Smooth muscle cell of the brain vasculature (primary cell): ENCODE measurements around the gene WDR59.
A peak's percentile ranks its signal among the peaks of the same experiment; 100 is the strongest.
"Not testable (repeated sequence)": the region's sequence is repeated elsewhere in the genome, so short reads cannot be mapped to it uniquely, and the experiment has no call there.

Experiments used
- DNase-seq: peaks from one replicate; pipeline ENCODE4 v3.0.0-alpha.2; 2012; ENCODE audit warnings: low read depth, low spot score

The WDR59 gene, protein sequence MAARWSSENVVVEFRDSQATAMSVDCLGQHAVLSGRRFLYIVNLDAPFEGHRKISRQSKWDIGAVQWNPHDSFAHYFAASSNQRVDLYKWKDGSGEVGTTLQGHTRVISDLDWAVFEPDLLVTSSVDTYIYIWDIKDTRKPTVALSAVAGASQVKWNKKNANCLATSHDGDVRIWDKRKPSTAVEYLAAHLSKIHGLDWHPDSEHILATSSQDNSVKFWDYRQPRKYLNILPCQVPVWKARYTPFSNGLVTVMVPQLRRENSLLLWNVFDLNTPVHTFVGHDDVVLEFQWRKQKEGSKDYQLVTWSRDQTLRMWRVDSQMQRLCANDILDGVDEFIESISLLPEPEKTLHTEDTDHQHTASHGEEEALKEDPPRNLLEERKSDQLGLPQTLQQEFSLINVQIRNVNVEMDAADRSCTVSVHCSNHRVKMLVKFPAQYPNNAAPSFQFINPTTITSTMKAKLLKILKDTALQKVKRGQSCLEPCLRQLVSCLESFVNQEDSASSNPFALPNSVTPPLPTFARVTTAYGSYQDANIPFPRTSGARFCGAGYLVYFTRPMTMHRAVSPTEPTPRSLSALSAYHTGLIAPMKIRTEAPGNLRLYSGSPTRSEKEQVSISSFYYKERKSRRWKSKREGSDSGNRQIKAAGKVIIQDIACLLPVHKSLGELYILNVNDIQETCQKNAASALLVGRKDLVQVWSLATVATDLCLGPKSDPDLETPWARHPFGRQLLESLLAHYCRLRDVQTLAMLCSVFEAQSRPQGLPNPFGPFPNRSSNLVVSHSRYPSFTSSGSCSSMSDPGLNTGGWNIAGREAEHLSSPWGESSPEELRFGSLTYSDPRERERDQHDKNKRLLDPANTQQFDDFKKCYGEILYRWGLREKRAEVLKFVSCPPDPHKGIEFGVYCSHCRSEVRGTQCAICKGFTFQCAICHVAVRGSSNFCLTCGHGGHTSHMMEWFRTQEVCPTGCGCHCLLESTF

DNA sequence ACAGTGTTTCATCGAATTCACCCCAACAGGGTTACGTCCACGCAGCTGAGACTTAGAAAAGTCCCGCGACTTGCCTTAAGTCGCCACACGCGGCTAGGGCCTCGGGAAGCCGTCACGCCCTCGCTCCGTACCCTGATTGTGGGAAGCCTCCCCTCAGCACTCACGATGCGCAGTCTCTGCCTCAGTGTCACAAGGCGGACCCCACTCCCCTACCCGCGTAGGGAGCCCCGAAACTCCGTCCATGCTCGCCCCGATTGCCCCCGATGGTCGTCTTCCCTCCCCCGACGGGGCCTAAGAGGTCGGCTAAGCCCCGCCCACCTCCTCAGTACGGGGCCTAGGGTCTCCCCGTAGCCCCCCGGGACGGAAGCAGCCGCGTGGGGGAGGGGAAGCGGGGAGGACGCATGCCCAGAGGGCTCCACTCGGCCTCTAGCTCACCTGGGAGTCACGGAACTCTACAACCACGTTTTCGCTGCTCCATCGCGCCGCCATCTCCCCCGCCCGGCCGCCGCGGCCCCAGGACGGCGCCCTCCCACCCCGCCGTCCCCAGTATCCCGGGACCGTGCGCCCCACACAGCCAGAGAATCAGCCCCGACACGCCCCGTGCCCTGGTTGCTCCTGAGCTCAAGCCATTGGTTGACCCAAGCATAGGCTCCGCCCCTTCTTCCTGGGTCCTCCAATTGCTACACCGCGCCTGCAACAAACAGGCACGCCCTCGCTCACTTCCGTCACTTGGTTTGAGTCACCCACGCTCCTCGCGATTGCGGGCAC is at the start of gene WDR59:
Gene WDR59 (minus strand): TSS at position 595 of the 768 bp plus-strand sequence. CDS start 106 bp downstream, at position 489.
- DNase-seq = peak; percentile 99

DNA sequence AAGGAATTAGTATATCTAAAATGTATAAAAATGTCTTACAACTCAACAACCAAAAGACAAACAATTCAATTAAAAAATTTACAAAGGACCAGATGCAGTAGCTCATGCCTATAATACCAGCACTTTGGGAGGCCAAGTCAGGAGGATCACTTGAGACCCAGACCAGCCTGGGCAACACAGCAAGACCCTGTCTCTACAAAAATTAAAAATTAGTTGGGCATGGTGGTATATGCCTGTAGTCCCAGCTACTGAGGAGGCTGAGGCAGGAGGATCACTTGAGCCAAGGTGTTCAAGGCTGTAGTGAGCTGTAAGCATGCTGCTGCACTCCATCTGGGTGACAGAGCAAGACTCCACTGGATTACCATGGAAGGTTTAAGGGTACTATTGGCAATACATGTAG is 47.7 kb upstream of the WDR59 start:
- DNase-seq = no peak

DNA sequence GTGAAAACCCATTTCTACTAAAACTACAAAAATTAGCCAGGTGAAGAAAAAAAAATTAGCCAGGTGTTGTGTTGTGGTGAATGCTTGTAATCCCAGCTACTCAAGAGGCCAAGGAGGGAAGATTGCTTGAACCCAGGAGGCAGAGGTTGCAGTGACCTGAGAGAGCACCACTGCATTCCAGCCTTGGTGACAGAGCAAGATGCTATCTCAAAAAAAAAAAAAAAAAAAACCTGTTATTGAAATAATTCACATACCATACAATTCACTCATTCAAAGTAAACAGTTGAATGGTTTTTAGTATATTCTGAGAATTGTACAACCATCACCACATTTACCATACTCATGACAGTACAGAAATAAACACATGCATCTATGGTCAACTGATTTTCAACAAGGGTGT is 44.9 kb upstream of the WDR59 start:
- DNase-seq = no peak

DNA sequence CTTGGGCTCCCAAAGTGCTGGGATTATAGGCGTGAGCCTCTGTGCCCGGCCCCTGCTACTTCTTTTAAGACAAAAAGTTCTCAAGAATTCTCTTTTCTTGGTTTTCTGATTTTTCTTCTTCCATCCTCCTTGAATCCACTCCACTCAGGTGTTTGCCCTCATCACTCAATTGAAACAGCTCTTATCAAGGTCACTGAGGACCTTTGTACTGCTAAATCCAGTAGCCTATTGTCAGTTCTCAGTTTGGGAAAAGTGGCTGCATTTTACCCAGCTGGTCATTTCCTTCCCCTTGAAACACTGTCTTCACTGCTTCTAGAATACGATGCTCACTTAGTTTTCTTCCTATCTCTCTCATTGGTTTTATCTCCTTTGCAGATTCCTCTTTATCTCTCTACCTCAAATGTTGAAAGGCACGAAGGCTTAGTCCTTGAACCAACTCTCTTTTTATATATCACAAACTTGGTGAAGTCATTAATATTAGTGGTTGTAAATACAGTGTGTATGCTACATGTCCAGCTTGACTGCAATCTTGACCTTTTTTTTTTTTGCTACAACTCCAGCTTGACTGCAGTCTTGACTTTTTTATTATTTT is 43.7 kb upstream of the WDR59 start:
- DNase-seq = no peak

DNA sequence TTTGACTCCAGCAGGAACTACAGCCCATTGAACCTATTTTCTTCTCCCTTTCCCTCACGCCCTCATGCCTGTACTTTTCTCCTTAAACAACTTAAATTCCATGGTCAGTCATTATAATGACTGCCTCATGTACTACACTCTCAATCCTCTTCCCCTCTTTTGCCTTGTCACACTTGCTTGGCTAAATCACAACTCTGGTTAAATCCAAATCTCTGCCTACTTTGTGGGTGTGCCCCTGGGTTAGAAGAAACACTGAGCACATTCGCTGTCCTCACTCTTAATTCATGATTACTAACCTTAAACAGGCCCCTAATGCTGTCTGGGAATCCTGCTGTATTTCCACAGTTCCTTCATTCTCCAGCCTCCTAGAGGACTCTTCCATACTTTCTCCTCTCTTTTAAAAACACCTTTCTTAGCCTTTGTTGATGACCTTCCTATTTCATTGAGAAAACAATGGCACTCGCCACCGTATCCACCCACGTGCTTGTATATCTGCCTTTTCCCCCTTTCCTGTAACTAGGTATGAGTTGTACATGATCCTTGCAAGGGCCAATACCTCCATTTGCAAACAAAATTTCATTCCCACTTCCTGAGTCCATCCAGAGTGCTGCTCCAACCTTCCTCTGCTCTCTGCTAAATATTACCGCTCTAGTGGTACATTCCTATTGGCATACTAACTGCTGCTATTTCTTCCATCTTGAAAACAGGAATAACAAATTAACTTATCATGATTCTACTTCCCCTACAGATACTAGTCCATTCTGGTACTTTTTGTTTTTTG is 42.8 kb upstream of the WDR59 start:
- no peak for DNase-seq

DNA sequence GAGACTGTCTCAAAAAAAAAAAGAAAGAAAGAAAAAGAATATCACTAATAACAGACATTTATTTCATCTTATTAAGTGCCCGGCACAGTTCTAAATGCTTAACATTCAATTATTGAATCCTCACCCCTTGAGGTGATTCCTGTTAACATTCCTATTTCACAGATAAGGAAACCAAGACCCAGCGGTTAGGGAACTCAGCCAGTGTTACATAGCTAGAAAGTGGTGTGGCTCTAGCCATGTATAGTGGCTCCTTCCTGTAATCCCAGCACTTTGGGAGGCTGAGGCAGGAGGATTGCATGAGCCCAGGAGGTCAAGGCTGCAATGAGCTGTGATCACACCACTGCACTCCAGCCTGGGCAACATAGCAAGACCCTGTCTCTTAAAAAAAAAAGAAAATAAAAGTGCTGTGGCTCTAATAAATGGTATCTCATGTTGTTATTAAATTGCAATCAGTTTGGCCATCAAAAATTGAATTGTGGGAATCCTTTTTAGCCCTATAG is 42.0 kb upstream of the WDR59 start:
- no peak for DNase-seq

DNA sequence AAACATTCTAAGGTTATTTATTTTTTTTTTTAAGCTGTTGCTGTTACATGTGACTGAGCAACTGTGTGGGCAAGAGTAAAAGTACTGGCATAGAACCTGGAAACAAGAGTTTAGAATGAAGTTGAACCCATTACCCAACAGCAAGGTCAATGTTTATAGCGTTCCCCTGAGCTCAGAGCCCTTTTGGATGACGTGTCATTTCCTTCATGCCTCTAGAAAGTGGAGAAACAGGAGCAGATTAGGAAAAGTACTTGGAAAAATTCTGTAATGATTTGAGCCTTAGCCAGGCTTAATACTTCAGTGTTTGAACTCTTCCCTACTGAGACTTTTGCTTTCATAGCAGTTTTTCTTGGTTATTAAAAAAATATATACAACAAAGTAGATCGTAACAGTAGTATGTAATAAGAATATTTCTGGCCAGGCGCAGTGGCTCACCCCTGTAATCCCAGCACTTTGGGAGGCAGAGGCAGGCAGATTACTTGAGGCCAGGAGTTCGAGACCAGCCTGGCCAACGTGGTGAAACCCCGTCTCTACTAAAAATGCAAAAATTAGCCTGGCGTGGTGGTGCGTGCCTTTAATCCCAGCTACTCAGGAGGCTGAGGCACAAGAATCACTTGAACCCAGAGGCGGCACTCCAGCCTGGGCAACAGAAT is 41.4 kb upstream of the WDR59 start:
- peak; percentile 67 for DNase-seq

DNA sequence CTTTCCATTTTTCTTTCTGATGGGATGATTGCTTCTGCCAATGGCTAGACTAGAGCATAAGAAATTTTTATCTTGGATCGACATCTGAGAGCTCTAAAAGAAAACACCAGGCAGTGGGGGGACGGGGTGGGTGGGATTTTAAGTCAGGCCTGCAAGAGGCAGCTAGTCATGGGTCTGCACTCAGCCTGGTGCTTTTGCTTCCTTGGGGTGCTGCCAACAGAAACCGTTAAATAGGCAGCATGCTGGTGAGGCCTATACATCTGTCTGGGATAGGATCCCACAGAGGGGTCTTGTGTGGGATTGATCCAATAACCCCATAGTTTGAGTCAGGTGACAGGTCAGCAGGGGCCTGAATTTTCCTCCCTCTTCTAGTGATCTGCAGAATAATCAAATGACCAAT is 40.8 kb upstream of the WDR59 start:
- peak; percentile 66 for DNase-seq

DNA sequence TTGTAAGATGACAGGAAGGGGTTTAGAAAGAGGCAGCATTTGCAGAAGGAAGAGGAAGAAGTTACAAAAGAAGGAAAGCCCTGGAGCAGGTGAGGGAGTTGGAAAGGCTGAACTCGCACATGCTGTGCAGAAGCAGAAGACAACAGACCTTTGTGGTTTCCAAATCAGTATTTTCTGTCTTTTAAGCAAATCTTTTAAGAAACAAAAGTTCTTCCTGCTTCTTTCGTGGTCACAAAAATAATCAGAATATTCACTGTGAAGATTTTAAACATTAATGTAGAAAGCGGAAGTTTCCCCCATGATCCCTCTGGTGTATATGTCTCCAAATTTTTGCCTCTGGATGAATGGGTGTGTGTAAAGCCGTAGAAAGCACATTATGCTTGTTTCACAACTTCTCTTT is 39.7 kb upstream of the WDR59 start:
- no peak for DNase-seq

DNA sequence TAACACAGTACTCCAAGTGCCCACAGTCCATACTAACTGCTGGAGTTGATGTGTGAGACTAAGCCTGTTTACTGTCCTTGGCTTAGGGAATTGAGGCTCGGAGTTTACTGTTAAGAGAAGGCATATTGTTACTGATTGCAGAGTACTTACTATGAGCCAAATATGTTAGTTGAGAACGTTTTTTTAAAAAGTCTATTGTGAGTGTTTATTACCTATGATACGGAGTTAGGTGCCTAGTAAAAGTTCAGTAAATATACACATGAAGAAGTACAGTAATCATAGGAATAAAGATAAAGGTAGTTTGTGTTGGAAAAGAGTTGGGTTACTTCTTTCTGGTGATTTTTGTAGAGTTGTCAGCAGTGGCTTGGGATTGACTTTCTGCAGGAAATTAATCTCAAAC is 39.3 kb upstream of the WDR59 start:
- no peak for DNase-seq

DNA sequence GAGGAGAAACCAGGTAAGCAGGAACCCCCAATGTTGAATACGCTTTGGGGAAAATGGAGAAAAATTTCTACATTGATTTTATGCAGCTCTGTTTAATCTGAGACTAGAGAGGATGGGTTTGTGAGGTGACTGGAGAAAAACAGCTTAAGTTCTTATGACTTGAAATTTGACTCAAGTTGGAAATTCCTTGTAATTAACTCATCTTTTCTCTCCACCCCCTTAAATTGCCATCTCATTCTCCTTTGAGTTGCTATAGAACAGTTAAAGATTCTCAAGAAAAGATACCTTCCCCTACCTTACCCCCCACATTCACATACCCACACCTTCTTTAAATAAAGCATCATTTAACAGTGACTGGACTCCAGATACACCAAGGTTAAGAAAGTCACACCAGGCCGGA is 38.1 kb upstream of the WDR59 start:
- DNase-seq = no peak

DNA sequence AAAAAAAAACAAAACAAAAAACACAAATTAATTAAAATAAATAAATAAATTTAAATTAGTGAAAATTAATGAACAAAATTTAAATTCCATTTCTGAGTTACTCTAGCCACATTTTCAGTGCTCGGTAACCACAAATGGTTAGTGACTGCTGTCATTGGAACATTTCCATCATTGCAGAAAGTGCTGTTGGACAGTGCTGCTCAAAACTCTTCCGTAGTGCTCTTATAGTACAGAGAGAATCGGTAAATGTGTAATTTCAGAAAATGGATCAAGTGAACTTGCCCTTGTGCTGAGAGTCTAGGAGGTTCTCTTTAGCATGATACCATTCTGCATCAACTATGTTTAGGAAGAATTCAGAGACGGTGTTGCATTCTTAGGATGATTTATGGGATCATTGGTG is 37.6 kb upstream of the WDR59 start:
- no peak for DNase-seq

DNA sequence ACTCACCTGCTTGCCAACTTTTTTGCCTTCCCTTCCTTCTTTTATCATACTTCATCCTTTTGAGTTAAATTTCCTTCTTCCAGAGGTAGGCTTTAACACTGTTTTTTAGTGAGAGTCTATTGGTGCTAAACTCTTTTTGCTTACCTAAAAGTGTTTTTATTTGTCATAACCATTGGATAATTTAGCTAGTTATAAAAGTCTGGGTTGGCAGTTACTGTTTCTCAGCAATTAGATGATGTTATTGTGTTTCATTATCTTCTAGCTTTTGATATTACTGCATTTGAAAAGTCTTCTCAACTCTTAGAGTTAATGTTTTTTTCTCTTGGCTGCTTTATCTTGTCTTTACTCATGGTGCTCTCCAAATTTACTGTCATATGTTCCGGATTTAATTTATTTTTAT is 36.5 kb upstream of the WDR59 start:
- no peak for DNase-seq

DNA sequence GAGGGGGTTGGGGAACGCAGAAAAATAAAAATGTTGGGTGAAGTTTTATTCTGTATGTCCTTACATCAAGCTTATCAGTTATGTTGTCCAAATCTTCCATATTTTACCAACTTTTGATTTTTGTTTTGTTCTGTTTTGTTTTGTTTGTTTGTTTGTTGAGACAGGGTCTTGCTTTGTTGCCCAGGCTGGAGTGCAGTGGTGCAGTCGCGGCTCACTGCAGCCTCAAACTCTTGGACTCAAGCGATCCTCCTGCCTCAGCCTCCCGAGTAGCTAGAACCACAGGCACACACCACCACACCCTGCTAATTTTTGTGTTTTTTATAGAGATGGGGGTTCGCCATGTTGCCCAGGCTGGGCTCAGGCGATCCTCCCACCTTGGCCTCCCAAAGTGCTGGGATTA is 34.7 kb upstream of the WDR59 start:
- DNase-seq = no peak

DNA sequence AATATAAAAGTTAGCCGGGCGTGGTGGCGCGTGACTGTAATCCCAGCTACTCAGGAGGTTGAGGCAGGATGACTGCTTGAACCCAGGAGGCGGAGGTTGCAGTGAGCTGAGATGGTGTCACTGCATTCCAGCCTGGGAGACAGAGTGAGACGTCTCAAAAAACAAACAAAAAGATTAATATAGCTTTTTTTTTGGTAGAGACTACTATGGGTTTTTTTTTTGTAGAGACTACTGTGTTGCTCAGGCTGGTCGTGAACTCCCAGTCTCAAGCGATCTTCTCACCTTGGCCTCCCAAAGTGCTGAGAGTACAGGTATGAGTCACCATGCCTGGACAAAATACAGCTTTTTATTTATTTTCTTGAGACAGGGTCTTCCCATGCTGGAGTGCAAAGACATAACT is 34.1 kb upstream of the WDR59 start:
- no peak for DNase-seq

DNA sequence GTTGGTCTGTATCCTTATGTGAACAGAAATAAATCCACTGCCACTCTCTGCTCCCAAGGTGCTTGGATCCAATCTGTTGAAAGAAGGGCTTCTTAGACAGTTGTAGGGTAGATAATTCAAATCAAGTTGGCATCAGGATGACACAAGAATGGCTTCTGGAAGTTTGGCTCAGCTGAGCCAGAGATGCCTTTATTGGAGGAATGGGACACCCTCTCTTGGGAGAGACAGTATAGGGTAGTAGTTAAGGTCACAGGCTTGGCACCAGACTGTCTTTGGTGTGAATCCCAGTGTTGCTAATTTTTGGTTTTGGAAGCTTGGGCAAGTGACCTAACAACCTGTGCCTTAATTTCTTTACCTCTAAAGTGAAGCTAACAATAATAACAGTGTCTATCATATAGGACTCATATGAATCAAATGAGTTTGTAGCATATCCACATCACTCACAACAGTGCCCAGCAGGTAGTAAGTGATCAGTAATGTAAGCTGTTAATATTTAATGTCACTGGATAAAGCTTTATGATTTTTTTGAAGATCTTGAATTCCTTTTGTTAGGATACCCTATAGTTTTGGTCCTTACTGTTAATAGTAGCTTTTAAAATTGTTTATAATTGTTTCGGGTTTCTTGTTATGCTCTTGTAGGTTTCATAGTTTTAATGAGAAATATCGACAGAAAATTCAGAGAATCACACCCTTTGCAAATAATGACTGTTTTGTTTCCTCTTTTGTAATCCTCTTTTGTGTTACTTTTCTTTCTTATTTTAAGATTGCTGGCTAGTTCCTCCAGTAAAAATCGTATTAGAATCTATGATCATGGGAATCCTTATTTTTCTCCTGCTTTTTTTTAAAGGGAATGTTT is 33.0 kb upstream of the WDR59 start:
- no peak for DNase-seq

DNA sequence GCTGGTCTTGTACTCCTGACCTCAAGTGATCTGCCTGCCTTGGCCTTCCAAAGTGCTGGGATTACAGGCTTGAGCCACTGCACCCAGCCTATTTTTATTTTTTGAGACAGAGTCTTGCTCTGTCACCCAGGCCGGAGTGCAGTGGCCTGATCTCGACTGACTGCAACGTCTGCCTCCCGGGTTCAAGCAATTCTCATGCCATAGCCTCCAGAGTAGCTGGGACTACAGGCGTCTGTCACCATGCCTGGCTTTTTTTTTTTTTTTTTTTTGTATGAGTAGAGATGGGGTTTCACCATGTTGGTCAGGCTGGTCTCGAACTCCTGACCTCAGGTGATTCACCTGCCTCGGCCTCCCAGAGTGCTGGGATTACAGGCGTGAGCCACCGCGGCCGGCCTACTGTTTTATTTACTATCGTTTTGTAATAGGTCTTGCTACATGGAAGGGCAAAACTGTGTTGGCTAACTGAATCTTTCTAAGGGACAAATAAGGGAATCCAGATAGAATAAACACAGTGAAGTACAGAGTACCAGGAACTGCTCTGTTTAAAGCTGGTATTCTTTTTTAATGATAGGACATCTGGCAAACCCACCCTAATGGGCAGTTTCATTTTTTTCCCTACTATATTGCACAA is 31.6 kb upstream of the WDR59 start:
- not testable (repeated sequence) for DNase-seq

DNA sequence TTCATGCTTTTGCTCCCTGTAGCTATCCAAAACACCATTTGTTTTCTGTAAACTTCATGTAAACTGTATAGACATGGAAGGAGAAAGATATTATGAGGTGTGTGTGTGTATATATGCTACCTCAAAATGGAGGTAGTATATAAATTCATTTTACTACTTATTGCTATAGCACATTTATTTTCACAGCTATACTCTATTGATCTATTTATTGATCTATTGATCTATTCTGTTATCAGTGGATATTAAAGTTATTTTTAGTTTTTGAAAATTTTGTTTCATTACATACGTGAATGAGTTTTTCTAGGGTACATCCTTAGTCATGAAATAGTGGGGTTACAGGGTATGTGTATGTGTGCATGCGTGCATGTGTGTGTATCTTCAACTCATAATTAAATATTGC is 29.4 kb upstream of the WDR59 start:
- DNase-seq = no peak

DNA sequence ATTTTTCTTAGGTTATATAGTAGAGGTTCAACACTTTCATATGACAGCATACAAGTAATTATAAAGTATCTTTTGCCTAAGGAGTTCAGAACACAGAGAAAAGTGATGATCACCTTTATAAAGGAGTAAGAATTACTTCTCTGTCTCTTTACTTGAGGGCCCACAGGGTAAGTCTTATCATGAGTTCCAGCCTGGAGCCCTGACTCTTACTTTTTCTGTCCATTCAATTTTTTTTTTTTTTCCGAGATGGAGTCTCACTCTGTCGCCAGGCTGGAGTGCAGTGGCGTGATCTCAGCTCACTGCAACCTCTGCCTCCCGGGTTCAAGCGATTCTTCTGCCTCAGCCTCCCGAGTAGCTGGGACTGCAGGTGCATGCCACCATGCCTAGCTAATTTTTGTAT is 28.2 kb upstream of the WDR59 start:
- not testable (repeated sequence) for DNase-seq
